Subcutaneous preadipocyte (primary cell): Measurements from ENCODE around the gene ALAS1. TPM values are rescaled to one million over a fixed set of nuclear protein-coding genes. Genes with fewer than 3 reads are reported as not detected.

Source experiments
- total RNA-seq: library from RNA; depleted of rRNA; stranded (reverse); fragments of >200 nt; gene quantifications from 2 replicates; pipeline ENCODE4 v1.2.3, GENCODE V29; 2012

The ALAS1 gene
- total RNA-seq, result 30.5 and 38.3 TPM in 2 replicates

DNA sequence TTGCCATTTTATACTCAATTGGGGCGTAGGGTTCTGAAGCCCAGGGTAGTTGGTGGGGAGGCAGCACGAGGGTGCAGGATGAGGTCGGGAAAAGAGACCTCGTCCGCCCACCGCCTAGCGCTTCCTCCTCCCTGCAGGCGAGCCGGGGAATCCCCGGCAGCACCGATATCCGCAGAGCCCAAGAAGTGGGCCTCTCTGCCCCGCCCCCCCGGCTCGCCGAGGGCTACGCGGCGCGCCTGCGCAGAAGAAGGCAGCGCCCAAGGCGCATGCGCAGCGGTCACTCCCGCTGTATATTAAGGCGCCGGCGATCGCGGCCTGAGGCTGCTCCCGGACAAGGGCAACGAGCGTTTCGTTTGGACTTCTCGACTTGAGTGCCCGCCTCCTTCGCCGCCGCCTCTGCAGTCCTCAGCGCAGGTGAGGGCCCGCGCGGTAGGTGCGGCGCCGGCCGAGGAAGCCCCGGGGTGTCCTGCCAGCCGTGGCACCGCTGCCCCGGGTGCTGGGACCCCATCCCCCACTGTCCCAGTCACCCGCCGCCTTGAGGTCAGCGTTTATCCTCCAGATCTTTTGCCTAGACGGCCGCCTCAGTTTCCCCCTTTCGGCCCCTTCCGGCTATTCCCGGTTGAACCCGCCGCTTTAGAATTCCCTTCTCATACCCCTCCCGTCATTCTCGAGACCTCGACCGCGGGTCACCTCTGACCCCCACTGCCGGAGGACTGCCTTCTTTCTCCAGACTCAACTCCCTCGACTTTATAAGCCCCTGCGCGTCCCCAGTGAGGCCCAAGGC, at the start of gene ALAS1:
TSS of gene ALAS1 (plus strand) at position 319 of the 784 bp plus-strand sequence. CDS start 1,082 bp downstream, outside the sequence.

DNA sequence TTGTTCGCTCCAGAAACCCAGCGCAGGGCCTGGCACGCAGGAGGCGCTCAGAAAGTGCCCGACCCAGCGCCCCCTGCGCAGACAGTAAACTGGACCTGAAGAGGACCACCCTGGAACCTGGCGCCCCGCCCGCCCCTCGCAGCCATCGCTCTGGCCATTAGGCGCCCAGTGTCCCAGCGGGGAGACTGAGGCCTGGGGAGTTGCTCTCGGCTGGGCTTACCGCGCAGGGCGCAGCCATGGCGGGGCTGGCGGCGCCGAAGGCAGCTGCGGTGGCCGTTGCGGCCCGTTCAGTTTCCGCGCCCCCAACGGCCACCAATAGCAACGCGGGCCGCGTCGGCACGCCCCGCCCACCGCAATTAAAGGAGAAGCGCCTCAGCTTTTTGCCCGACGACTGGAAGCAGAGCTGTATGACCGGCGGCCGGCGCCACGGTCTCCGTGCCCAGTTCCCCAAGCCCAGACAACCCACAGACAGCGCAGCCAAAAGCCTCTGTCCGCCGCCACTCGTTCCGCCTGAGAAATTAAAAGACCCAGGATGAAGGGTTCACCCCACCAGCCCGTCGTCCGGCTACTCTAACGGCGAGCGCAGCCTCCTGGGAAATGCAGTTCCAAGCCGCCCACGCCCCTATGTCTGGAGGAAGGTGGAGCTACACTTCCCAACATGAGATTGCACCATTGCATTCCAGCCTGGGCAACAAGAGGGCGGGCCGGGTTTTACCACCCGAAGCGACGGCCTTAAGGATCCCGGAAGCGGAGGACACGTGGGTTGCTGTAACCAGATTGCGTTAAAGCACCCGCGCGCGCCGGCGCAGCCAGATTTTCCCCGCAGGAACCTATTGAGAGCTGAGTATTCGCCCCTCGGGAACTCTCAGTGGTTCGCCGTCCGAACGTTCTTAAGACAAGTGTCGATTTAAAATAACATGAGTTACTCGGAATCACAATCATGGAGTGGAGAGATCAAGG, 43.5 kb upstream of the ALAS1 start, which contains the start of gene POC1A:
TSS of gene POC1A (minus strand) at position 289 of the 960 bp plus-strand sequence. CDS start at position 238, 51 bp downstream.

DNA sequence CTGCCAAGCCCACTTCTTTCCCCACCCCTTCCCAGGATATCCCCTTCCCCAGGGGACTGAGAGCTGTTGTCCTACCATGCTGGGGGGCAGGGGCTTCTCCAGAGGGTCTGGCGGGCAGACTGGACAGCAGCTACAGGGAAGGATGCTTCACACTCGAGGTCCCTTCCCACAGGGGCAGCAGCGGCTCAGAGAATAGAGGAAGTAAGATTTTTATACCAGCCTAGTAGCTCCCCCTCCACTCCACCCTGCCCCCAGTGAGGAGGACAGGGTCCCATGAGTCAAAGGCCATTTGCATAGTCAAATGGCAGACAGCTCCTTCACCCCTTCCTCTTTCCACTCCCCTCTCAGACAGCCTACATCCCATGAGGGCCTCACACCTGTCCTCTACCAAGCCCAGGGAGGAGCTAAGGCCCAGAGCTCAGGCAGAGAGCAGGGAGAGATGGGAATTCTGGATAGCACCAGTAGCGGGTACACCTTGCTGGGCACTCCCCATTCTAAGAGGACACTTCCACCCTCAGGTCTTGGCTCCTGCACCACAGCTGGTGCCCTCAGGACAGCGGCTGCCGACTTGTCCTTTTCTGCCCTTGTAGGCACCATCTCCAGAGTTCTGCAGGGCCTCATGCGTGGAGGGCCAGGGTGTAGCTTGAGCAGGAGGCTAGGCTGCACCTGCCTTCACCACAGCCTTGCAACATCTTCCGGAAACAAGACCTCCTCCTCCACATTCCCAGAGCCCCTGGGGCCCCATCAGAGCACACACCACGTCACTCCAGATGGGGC, 27.7 kb downstream of the ALAS1 start, which contains the start of gene TLR9:
TSS of gene TLR9 (minus strand) at position 194 of the 777 bp plus-strand sequence. CDS start at position 78, 116 bp downstream.

GRCh38 chr3:52238761-52239701, 41.1 kb downstream of the ALAS1 start, which contains the start of gene TWF2:
TSS of gene TWF2 (minus strand) at chr3:52239158. CDS start at chr3:52239016, 142 bp downstream.

GRCh38 chr3:52245322-52246263, 47.6 kb downstream of the ALAS1 start, which contains the start of gene PPM1M:
TSS of gene PPM1M (plus strand) at chr3:52245759. CDS start at chr3:52245825, 66 bp downstream.

Other genes starting within 250 kb of the ALAS1 start
- gene GPR62, start 242.8 kb upstream of the ALAS1 start, total RNA-seq, result 0.20 TPM in 1 of 2 replicates, not detected in the other
- 20.9 and 23.9 TPM in 2 replicates for gene PCBP4, start 230.7 kb upstream of the ALAS1 start, total RNA-seq
- gene ABHD14B, start 224.1 kb upstream of the ALAS1 start, total RNA-seq, result 32.6 and 41.5 TPM in 2 replicates
- 6.8 and 13.6 TPM in 2 replicates for gene ABHD14A, start 223.1 kb upstream of the ALAS1 start, total RNA-seq
- gene ACY1, start 214.6 kb upstream of the ALAS1 start, total RNA-seq, result 71.7 and 79.0 TPM in 2 replicates
- gene RPL29, start 202.3 kb upstream of the ALAS1 start, total RNA-seq, result 932 and 1,672 TPM in 2 replicates
- 8.1 and 19.5 TPM in 2 replicates for gene DUSP7, start 141.6 kb upstream of the ALAS1 start, total RNA-seq
- gene POC1A, start 43.7 kb upstream of the ALAS1 start, total RNA-seq, result 9.9 and 11.9 TPM in 2 replicates
- gene TLR9, start 27.5 kb downstream of the ALAS1 start, total RNA-seq, result not detected in 2 replicates
- gene TWF2, start 41.0 kb downstream of the ALAS1 start, total RNA-seq, result 122 and 144 TPM in 2 replicates
- 10.9 and 17.6 TPM in 2 replicates for gene PPM1M, start 47.6 kb downstream of the ALAS1 start, total RNA-seq
- 43.0 and 57.3 TPM in 2 replicates for gene WDR82, start 80.5 kb downstream of the ALAS1 start, total RNA-seq
- gene GLYCTK, start 89.7 kb downstream of the ALAS1 start, total RNA-seq, result 18.0 and 18.4 TPM in 2 replicates
- 2.5 and 6.6 TPM in 2 replicates for gene DNAH1, start 118.2 kb downstream of the ALAS1 start, total RNA-seq
- gene BAP1, start 211.8 kb downstream of the ALAS1 start, total RNA-seq, result 50.7 and 59.8 TPM in 2 replicates
- 5.5 and 6.1 TPM in 2 replicates for gene PHF7, start 212.5 kb downstream of the ALAS1 start, total RNA-seq
- gene SEMA3G, start 246.9 kb downstream of the ALAS1 start, total RNA-seq, result 0.20 TPM in 1 of 2 replicates, not detected in the other